Loucy (cell line): Measurements from ENCODE around the gene PCBP2.
A peak's percentile ranks its signal among the peaks of the same experiment; 100 is the strongest.

Source experiments
- H2AFZ ChIP-seq: fragments of 200-600 bp; sonication (generic); 2 replicates; pipeline ENCODE4 v1.6.0; 2016; ENCODE audit warnings: antibody characterized with exemption, mild to moderate bottlenecking, low read length, moderate library complexity
- H3F3A ChIP-seq: fragments of 200-600 bp; 2 replicates; pipeline ENCODE4 v1.6.0; 2016; ENCODE audit warnings: antibody characterized with exemption, low read depth, mild to moderate bottlenecking
- H3K27me3 ChIP-seq: fragments of 200-600 bp; sonication (generic); 2 replicates; pipeline ENCODE4 v1.6.1; 2014; ENCODE audit warnings: low read length, mild to moderate bottlenecking; ENCODE audit not compliant: insufficient read depth, poor library complexity, severe bottlenecking
- H3K36me3 ChIP-seq: fragments of 200-600 bp; sonication (generic); 2 replicates; pipeline ENCODE4 v1.6.1; 2016; ENCODE audit warnings: low read length; ENCODE audit not compliant: insufficient read depth
- H3K4me1 ChIP-seq: fragments of 200-600 bp; sonication (generic); 2 replicates; pipeline ENCODE4 v1.5.1; 2014; ENCODE audit warnings: low read length, mild to moderate bottlenecking; ENCODE audit not compliant: insufficient read depth, poor library complexity, severe bottlenecking
- H3K4me2 ChIP-seq: fragments of 200-600 bp; sonication (generic); 2 replicates; pipeline ENCODE4 v1.6.0; 2014; ENCODE audit warnings: antibody characterized with exemption, low read length, low read depth, mild to moderate bottlenecking; ENCODE audit not compliant: poor library complexity, severe bottlenecking
- H3K4me3 ChIP-seq: fragments of 200-600 bp; sonication (generic); 2 replicates; pipeline ENCODE4 v1.5.1; 2014; ENCODE audit warnings: low read length, mild to moderate bottlenecking, mixed read lengths; ENCODE audit not compliant: poor library complexity, severe bottlenecking
- H3K79me2 ChIP-seq: fragments of 200-600 bp; sonication (generic); 2 replicates; pipeline ENCODE4 v1.6.1; 2014; ENCODE audit warnings: low read length; ENCODE audit not compliant: insufficient read depth
- H3K9ac ChIP-seq: fragments of 200-600 bp; sonication (generic); 2 replicates; pipeline ENCODE4 v1.6.0; 2014; ENCODE audit warnings: mild to moderate bottlenecking, low read depth, low read length, moderate library complexity; ENCODE audit not compliant: poor library complexity, severe bottlenecking
- H3K9me2 ChIP-seq: fragments of 200-600 bp; sonication (generic); replicated peaks from 2 replicates; pipeline ENCODE4 v1.6.1; 2016; ENCODE audit warnings: low read depth, low read length, mixed read lengths
- H3K9me3 ChIP-seq: fragments of 200-600 bp; sonication (generic); 2 replicates; pipeline ENCODE4 v1.6.1; 2014; ENCODE audit warnings: mild to moderate bottlenecking, antibody characterized with exemption, low read length, low read depth; ENCODE audit not compliant: insufficient read depth
- H4K20me1 ChIP-seq: fragments of 200-600 bp; sonication (generic); 2 replicates; pipeline ENCODE4 v1.6.0; 2014; ENCODE audit warnings: antibody characterized with exemption, low read length, mild to moderate bottlenecking; ENCODE audit not compliant: insufficient read depth, poor library complexity, severe bottlenecking
- CTCF ChIP-seq: fragments of 200-600 bp; sonication (generic); conservative IDR thresholded peaks from 2 replicates; pipeline ENCODE4 v1.5.1; 2014; ENCODE audit warnings: mild to moderate bottlenecking, antibody characterized with exemption, low read length
- EZH2phosphoT487 ChIP-seq: fragments of 200-600 bp; IDR thresholded peaks from 2 replicates; pipeline ENCODE4 v1.6.1; 2018; ENCODE audit warnings: antibody characterized with exemption, mild to moderate bottlenecking, moderate library complexity, borderline replicate concordance

The PCBP2 gene

GRCh38 chr12:53493610-53494391 is 41.9 kb downstream of the PCBP2 start:
- H3K4me3 ChIP-seq: peak overlapping the region; percentile 75
- peak overlapping the region; percentile 90 for H3K4me2 ChIP-seq
- no peak for TF ChIP-seq EZH2phosphoT487
- TF ChIP-seq CTCF: no peak
- no peaks in the 10 kb centered on the region for H3K27me3 ChIP-seq
- peak overlapping the region; percentile 64 for H3K9ac ChIP-seq
- H3K36me3 ChIP-seq: no peaks in the 10 kb centered on the region
- H3K79me2 ChIP-seq: peaks cover 7% of the 10 kb centered on the region; the same call in 1 of the 2 replicates
- H3F3A ChIP-seq: no peaks in the 10 kb centered on the region
- peaks cover 31% of the 10 kb centered on the region for H3K4me1 ChIP-seq
- H2AFZ ChIP-seq: peak overlapping the region; percentile 68
- no peaks in the 10 kb centered on the region for H3K9me2 ChIP-seq
- H4K20me1 ChIP-seq: no peaks in the 10 kb centered on the region
- H3K9me3 ChIP-seq: no peaks in the 10 kb centered on the region

- Histone ChIP-seq H3K9me2 (no peaks in the 10 kb centered on the region), H3K4me3 (no peak overlapping the region), H3K4me1 (peaks cover 39% of the 10 kb centered on the region), H2AFZ (no peak overlapping the region), H3K36me3 (no peaks in the 10 kb centered on the region), H4K20me1 (no peaks in the 10 kb centered on the region), H3K27me3 (no peaks in the 10 kb centered on the region), H3K79me2 (peaks cover 11% of the 10 kb centered on the region; the same call in 1 of the 2 replicates), H3K9me3 (no peaks in the 10 kb centered on the region), H3K9ac (no peak overlapping the region), H3F3A (no peaks in the 10 kb centered on the region), H3K4me2 (no peak overlapping the region)
- TF ChIP-seq CTCF (no peak), EZH2phosphoT487 (no peak)
Observed at GRCh38 chr12:53495903-53496751, 44.2 kb downstream of the PCBP2 start.

GRCh38 chr12:53496752-53497032 is 44.8 kb downstream of the PCBP2 start:
- H3K36me3 ChIP-seq: no peaks in the 10 kb centered on the region
- H2AFZ ChIP-seq: no peak overlapping the region
- no peaks in the 10 kb centered on the region for H3F3A ChIP-seq
- H3K4me1 ChIP-seq: peaks cover 42% of the 10 kb centered on the region
- no peak overlapping the region for H3K9ac ChIP-seq
- TF ChIP-seq CTCF (no peak), EZH2phosphoT487 (no peak)
- no peaks in the 10 kb centered on the region for H3K9me2 ChIP-seq
- no peaks in the 10 kb centered on the region for H3K9me3 ChIP-seq
- H3K4me2 ChIP-seq: no peak overlapping the region
- H3K79me2 ChIP-seq: peaks cover 13% of the 10 kb centered on the region
- H3K4me3 ChIP-seq: no peak overlapping the region
- H3K27me3 ChIP-seq: no peaks in the 10 kb centered on the region
- H4K20me1 ChIP-seq: no peaks in the 10 kb centered on the region
